Esophagus squamous epithelium (tissue), 5 donors: Measurements from ENCODE around the gene RUVBL2. TPM values are rescaled to one million over a fixed set of nuclear protein-coding genes. Genes with fewer than 3 reads are reported as not detected.

Experiments used
- DNase-seq: peaks from one replicate; lab custom pipeline; 2025; lab: John Stamatoyannopoulos, UW
- H3K27ac ChIP-seq, 4 donors: fragments of 200-600 bp; sonication (generic); one replicate each; pipeline ENCODE4 v1.5.1; 2016 to 2019; ENCODE audit warnings: mild to moderate bottlenecking in 1 of 4
- H3K27me3 ChIP-seq, 4 donors: fragments of 200-600 bp; sonication (generic); 1 replicate in 3 of 4; 2 replicates in 1 of 4; pipeline versions ENCODE4 v1.5.1 to v1.6.0; 2017 to 2021; ENCODE audit warnings: antibody characterized with exemption in 1 of 4
- H3K36me3 ChIP-seq, 3 donors: fragments of 200-600 bp; sonication (generic); one replicate each; pipeline ENCODE4 v1.5.1; 2016 to 2019
- H3K4me1 ChIP-seq, 3 donors: fragments of 200-600 bp; sonication (generic); one replicate each; pipeline ENCODE4 v1.5.1; 2017 to 2019
- H3K4me3 ChIP-seq, 4 donors: fragments of 200-600 bp; sonication (generic); 1 replicate in 3 of 4; 2 replicates in 1 of 4; pipeline ENCODE4 v1.5.1; 2016 to 2019; ENCODE audit warnings: mild to moderate bottlenecking in 2 of 4, moderate library complexity in 1 of 4
- H3K9me3 ChIP-seq, 3 donors: fragments of 200-600 bp; sonication (generic); one replicate each; pipeline ENCODE4 v1.5.1; 2016 to 2019
- POLR2A ChIP-seq, 4 donors: fragments of 450-650 bp; IDR thresholded peaks; one replicate each; pipeline ENCODE4 v1.6.1; 2017; ENCODE audit warnings: antibody characterized with exemption in 4 of 4, mild to moderate bottlenecking in 4 of 4, moderate library complexity in 3 of 4
- WGBS, 2 donors: methylation state at CpG; one replicate each; pipeline ENCODE4 v1.1.5; 2018; 5-methylcytosine and 5-hydroxymethylcytosine counted together
- intact Hi-C: fragments of 100-400 bp; cut with DNase I; formaldehyde crosslinking; loops from one replicate; pipeline ENCODE4 v1.15.0; 2022
- total RNA-seq, 4 donors: library from RNA; depleted of rRNA; stranded (reverse); fragments of >200 nt; gene quantifications; one replicate each; pipeline ENCODE4 v1.1.0, GENCODE V29; 2016
- TF ChIP-seq, protein P1 (sequence below), 6 experiments: fragments of 450-650 bp in 4 of 6; fragments of 200-600 bp in 2 of 6; sonication (generic) in 2 of 6; IDR thresholded peaks; one replicate each; pipeline ENCODE4 v1.5.1; 2016 to 2019; ENCODE audit warnings: antibody characterized with exemption in 6 of 6, mild to moderate bottlenecking in 4 of 6, moderate library complexity in 4 of 6
- donor health status: DM: yes; HTN: yes; CAD: no.

RUVBL2 gene
- total RNA-seq, 4 donors from 2014 or later = 102 to 140 (median 119) TPM

DNA sequence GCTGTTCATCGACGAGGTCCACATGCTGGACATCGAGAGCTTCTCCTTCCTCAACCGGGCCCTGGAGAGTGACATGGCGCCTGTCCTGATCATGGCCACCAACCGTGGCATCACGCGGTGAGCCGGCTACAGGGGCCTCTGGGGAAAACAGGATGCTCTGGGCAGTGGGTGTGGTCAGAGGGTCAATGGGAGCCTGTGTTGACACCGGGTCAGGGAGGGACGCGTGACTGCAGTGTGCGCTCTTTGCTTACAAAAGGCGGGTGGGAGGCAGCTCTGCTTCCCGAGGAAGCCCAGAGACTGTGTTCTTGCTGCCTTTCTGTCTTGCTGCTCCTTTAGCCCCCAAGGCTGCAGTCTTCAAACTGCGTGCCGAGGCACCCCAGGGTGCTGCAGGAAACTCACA, 17.5 kb downstream of the RUVBL2 start:
- 78 to 97% methylated on average over 5 to 6 of the region's 17 CpGs for WGBS, 2 donors
- intact Hi-C loops = no loop called here
- DNase-seq = no peak
- Histone ChIP-seq H3K27me3 (no peaks in the 10 kb centered on the region), H3K36me3 (peaks cover 18 to 97% (median 34%) of the 10 kb centered on the region in 3 donors), H3K9me3 (no peaks in the 10 kb centered on the region), H3K4me1 (no peaks in the 10 kb centered on the region), H3K27ac (no peak overlapping the region), H3K4me3 (no peak overlapping the region)
- TF ChIP-seq, protein P1, sequence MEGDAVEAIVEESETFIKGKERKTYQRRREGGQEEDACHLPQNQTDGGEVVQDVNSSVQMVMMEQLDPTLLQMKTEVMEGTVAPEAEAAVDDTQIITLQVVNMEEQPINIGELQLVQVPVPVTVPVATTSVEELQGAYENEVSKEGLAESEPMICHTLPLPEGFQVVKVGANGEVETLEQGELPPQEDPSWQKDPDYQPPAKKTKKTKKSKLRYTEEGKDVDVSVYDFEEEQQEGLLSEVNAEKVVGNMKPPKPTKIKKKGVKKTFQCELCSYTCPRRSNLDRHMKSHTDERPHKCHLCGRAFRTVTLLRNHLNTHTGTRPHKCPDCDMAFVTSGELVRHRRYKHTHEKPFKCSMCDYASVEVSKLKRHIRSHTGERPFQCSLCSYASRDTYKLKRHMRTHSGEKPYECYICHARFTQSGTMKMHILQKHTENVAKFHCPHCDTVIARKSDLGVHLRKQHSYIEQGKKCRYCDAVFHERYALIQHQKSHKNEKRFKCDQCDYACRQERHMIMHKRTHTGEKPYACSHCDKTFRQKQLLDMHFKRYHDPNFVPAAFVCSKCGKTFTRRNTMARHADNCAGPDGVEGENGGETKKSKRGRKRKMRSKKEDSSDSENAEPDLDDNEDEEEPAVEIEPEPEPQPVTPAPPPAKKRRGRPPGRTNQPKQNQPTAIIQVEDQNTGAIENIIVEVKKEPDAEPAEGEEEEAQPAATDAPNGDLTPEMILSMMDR (IDR thresholded peaks at IDR 0.05) = no peak
- no peak for TF ChIP-seq POLR2A (IDR thresholded peaks at IDR 0.05)

GRCh38 chr19:49014123-49014869, 20.6 kb downstream of the RUVBL2 start:
- Histone ChIP-seq H3K36me3 (peaks cover 15 to 76% (median 19%) of the 10 kb centered on the region in 3 donors), H3K4me3 (no peak overlapping the region), H3K27me3 (peaks cover 0 to 22% (median 0%) of the 10 kb centered on the region in 4 donors), H3K4me1 (peaks cover 0 to 22% (median 17%) of the 10 kb centered on the region in 3 donors), H3K9me3 (no peaks in the 10 kb centered on the region), H3K27ac (no peak overlapping the region)
- no peak for DNase-seq
- TF ChIP-seq, protein P1 (IDR thresholded peaks at IDR 0.05) = no peak
- no peak for TF ChIP-seq POLR2A (IDR thresholded peaks at IDR 0.05)
- intact Hi-C loops = no loop called here
- WGBS, 2 donors = 86 to 92% methylated on average over 10 to 19 of the region's 32 CpGs

GRCh38 chr19:49014870-49015255, 21.2 kb downstream of the RUVBL2 start:
- H3K27ac ChIP-seq = no peak overlapping the region
- H3K36me3 ChIP-seq = peaks cover 13 to 71% (median 15%) of the 10 kb centered on the region in 3 donors
- H3K4me3 ChIP-seq = no peak overlapping the region
- TF ChIP-seq, protein P1 (IDR thresholded peaks at IDR 0.05) = no peak
- TF ChIP-seq POLR2A (IDR thresholded peaks at IDR 0.05) = no peak
- 58 to 89% methylated on average over 2 to 10 of the region's 18 CpGs for WGBS, 2 donors
- no peak for DNase-seq
- H3K27me3 ChIP-seq = peaks cover 0 to 28% (median 0%) of the 10 kb centered on the region in 4 donors
- peaks cover 0 to 28% (median 20%) of the 10 kb centered on the region in 3 donors for H3K4me1 ChIP-seq
- no peaks in the 10 kb centered on the region for H3K9me3 ChIP-seq
- intact Hi-C loops = no loop called here

- intact Hi-C loops = no loop called here
- Histone ChIP-seq H3K4me1 (peaks cover 0 to 35% (median 20%) of the 10 kb centered on the region in 3 donors), H3K36me3 (peaks cover 4 to 57% (median 5%) of the 10 kb centered on the region in 3 donors), H3K4me3 (no peak overlapping the region), H3K27me3 (peaks cover 0 to 38% (median 0%) of the 10 kb centered on the region in 4 donors), H3K9me3 (no peaks in the 10 kb centered on the region), H3K27ac (no peak overlapping the region)
- 40 to 92% methylated on average over 2 to 11 of the region's 29 CpGs for WGBS, 2 donors
- no peak for DNase-seq
- TF ChIP-seq POLR2A (IDR thresholded peaks at IDR 0.05) = no peak
- TF ChIP-seq, protein P1 (IDR thresholded peaks at IDR 0.05) = no peak
These were observed 22.6 kb downstream of the RUVBL2 start for GRCh38 chr19:49016067-49016839.
